GM12872 (cell line): Measurements from ENCODE around the gene FBXW4.

Source experiments
- TF ChIP-seq, protein P1 (sequence below): IDR thresholded peaks from 3 replicates; pipeline ENCODE4 v1.5.1; 2011; ENCODE audit warnings: low read depth, mild to moderate bottlenecking, low read length, moderate library complexity; ENCODE audit not compliant: insufficient read depth

The FBXW4 gene

DNA sequence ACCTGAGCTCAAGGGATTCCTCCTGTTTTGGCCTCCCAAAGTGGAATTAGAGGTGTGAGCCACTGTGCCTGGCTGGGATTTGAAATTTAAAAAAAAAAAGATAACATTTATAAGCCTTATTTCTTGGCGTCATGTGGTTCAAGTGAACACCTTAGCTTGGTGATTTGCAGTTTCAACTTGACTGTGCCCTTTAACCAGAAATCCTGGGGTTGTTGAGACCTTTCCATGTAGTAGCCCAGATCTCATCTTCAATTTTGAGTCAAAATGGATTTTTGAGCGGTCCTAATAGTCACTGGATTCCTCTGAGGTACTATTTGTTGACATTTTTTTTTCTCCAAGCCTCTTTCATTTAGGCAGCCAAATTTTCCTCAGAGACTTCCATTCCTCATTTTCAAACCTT lies 29.5 kb upstream of the FBXW4 start:
- TF ChIP-seq, protein P1, sequence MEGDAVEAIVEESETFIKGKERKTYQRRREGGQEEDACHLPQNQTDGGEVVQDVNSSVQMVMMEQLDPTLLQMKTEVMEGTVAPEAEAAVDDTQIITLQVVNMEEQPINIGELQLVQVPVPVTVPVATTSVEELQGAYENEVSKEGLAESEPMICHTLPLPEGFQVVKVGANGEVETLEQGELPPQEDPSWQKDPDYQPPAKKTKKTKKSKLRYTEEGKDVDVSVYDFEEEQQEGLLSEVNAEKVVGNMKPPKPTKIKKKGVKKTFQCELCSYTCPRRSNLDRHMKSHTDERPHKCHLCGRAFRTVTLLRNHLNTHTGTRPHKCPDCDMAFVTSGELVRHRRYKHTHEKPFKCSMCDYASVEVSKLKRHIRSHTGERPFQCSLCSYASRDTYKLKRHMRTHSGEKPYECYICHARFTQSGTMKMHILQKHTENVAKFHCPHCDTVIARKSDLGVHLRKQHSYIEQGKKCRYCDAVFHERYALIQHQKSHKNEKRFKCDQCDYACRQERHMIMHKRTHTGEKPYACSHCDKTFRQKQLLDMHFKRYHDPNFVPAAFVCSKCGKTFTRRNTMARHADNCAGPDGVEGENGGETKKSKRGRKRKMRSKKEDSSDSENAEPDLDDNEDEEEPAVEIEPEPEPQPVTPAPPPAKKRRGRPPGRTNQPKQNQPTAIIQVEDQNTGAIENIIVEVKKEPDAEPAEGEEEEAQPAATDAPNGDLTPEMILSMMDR, result no peak

DNA sequence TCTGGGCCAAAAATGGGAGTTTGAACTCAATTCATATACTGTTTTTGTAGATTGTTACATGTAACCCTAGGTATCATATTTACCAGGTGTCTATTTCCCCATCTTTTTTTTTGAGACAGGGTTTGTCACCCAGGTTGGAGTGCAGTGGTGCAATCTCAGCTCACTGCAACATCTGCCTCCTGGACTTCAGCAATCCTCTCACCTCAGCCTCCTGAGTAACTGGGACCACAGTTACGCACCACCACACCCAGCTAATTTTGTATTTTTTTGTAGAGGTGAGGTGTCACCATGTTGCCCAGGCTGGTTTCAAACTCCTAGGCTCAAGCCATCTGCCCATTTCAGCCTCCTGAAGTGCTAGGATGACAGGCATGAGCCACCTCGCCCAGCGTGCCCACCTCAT lies 28.2 kb upstream of the FBXW4 start:
- TF ChIP-seq, protein P1, result no peak

DNA sequence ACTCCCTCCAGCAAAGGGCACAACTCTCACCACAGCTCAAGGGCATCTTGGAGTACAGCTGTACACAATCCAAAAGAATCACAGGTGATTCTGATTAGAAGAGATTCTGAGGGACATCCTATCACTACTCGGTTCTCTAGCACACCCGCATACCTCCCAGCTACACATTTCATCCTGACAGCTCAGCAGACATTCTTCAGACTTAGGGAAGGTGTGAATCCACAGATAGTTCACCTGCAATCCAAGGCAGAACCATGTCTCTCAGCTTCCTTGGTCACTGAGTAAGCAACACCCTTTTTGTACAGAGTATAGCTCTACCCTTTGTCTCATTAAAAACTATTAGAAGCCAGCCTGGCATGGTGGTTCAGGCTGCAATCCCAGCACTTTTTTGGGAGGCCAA lies 26.8 kb upstream of the FBXW4 start:
- TF ChIP-seq, protein P1, result no peak

DNA sequence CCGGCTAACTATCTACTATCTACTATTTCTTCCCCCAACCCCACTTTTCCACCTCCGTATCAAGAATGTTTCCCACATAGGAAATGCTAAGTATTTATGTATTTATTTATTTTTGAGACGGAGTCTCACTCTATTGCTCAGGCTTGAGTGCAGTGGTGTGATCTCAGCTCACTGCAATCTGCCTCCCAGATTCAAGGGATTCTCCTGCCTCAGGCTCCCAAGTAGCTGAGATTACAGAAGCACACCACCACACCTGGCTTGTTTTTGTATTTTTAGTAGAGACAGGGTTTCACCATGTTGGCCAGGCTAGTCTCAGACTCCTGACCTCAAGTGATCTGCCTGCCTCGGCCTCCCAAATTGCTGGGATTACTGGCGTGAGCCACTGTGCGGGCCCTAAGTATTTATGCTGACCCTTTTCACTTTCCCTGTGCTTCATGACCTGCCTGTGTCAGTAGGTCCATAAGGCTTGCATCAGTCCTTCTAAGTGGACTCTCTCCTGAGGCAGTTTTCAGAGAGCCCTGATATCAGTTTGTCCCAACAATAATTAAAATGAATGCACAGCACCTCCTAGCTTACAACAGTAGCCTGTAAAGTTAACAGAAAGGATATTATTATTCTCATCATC lies 25.7 kb upstream of the FBXW4 start:
- TF ChIP-seq, protein P1, result no peak

DNA sequence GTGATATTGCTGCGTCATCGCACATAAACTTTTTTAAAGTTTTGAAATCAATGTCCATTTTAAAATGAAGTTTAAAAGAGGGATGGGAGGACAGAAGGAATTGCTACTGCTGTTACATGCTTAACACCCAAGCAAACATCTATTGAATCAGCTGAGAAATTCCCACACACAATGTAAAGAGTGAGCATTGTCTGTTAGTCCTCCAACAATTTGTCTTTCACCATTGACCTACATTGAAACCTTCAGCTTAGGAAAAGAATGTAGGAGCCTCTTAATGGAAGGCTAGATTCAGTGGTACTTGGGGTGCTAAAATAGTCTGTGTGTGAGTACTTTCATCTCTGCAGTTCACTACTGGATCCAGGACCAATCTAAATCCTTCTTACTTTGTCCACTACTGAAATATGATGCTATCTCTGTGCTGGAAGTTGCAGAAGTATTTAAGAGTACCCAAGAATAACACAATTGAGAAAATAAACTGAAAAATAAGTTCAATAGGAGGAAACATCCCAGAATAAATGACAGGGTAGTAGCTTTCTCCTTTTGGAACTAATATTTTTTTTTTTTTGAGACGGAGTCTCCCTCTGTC lies 23.8 kb upstream of the FBXW4 start:
- TF ChIP-seq, protein P1, result no peak

DNA sequence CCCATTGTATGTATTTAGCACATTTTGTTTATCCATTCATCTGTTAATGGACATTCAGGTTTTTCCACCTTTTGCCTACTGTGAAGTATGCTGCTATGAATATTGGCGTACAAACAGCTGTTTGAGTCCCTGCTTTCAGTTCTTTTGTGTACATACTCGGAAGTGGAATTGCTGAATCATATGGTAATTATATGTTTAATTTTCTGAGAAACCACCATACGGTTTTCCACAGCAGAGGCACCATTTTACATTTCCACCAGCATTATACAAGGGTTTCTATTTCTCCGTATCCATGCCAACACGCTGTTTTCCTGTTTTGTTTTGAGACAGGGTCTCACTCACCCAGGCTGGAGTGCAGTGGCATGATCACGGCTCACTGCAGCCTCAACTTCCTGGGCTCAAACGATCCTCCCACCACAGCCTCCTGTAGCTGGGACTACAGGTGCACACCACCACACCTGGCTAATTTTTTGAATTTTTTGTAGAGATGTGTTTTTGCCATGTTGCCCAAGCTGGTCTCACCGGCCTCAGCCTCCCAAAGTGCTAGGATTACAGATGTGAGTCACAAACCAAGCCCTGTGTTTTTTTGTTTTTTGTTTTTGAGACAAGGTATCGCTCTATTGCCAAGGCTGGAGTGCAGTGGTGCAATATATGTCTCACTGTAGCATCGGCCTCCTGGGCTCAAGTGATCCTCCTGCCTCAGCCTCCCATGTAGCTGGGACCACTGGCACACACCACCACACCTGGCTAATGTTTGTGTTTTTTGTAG lies 22.1 kb upstream of the FBXW4 start:
- TF ChIP-seq, protein P1, result no peak

DNA sequence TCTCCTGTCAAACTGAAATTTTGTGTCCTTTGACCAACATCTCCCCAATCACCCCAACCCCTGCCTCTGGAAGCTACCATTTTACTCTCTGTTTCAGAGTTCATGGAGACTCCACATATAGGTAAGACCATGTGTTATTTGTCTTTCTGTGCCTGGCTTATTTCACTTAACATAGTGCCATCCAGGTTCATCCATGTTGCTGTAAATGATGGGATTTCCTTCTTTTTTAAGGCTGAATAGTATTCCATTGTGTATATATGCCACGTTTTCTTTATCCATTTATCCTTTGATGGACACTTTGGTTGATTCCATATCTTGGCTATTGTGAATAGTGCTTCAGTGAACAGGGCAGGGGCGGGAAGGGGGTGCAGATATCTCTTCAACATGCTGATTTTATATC lies 18.0 kb upstream of the FBXW4 start:
- TF ChIP-seq, protein P1, result no peak
